Measurements from ENCODE around the gene CA9. TPM values are rescaled to one million over a fixed set of nuclear protein-coding genes. Genes with fewer than 3 reads are reported as not detected.

CA9 gene
- total and polyA plus RNA-seq, 2 donors (not counting 3 experiments of a cell fraction or from before 2014, with no cell fraction given) = 0.18 TPM; not detected in 1

GRCh38 chr9:35669331-35670145, 4.2 kb upstream of the CA9 start:
- H3K27ac ChIP-seq (ENCODE audit: insufficient read depth, low read depth, low read length) = no peak overlapping the region
- peaks cover 9% of the 10 kb centered on the region for H3K4me1 ChIP-seq (ENCODE audit: control insufficient read depth, extremely low read depth, insufficient read depth, low read length)
- no peak for FAIRE-seq
- H4K20me1 ChIP-seq (replicated peaks; ENCODE audit: control insufficient read depth, extremely low read depth, insufficient read depth, low read length) = no peaks in the 10 kb centered on the region
- intact Hi-C loops (cut with micrococcal nuclease) (no loop called here), dilution Hi-C loops (cut with MboI; ENCODE audit: extremely low pct_ligation_motif_present, low sequenced_read_pairs) (no loop called here)
- no peaks in the 10 kb centered on the region for H3K79me2 ChIP-seq (ENCODE audit: control insufficient read depth, insufficient read depth, low read length)
- ChIA-PET CTCF (interaction anchor here (0.9 to 1.9 kb wide), 4 partner anchors 21 to 66 kb away, joined by 3 to 6 read pairs (median 4); no protein-coding TSS in a partner anchor), POLR2A (no interaction called here)
- DNase-seq (ENCODE audit: low read depth, low spot score) = no peak
- no peaks in the 10 kb centered on the region for H3K36me3 ChIP-seq (ENCODE audit: control insufficient read depth in 2 of 2, extremely low read depth in 1 of 2, insufficient read depth in 2 of 2, low read length in 2 of 2)
- no peaks in the 10 kb centered on the region for H3K9me3 ChIP-seq (replicated peaks; ENCODE audit: control insufficient read depth, insufficient read depth, low read length)
- H3K9me1 ChIP-seq (replicated peaks; ENCODE audit: control insufficient read depth, extremely low read depth, insufficient read depth, low read length) = no peaks in the 10 kb centered on the region
- H3K27me3 ChIP-seq (ENCODE audit: control insufficient read depth in 2 of 2, insufficient read depth in 2 of 2, low read length in 2 of 2) = peaks cover under 1 to 5% of the 10 kb centered on the region in 2 experiments
- no peak overlapping the region for H3K4me3 ChIP-seq (replicated peaks in 1 of 3; ENCODE audit: insufficient read depth in 1 of 3, low read depth in 1 of 3, low read length in 3 of 3)
- TF ChIP-seq FOS (IDR thresholded peaks at IDR 0.05; ENCODE audit: borderline replicate concordance, insufficient read depth, low read length) = no peak
- no peak for TF ChIP-seq MYC (IDR thresholded peaks at IDR 0.05; ENCODE audit: low read depth, low read length)
- TF ChIP-seq EZH2 (IDR thresholded peaks at IDR 0.05; ENCODE audit: borderline replicate concordance, low read depth, low read length, severe bottlenecking) = no peak
- TF ChIP-seq CTCF (IDR thresholded peaks at IDR 0.05; ENCODE audit: extremely low read depth in 1 of 2, insufficient read depth in 1 of 2, low read depth in 1 of 2, low read length in 2 of 2) = no peak
- TF ChIP-seq GATA2 (IDR thresholded peaks at IDR 0.05; ENCODE audit: insufficient read depth, insufficient read length, low read depth, low read length) = no peak
- TF ChIP-seq JUN (IDR thresholded peaks at IDR 0.05; ENCODE audit: borderline replicate concordance, insufficient read depth, insufficient read length, low read depth) = no peak
- no peak for TF ChIP-seq POLR2A (IDR thresholded peaks at IDR 0.05; ENCODE audit: low read depth, low read length)
- TF ChIP-seq, protein P1, sequence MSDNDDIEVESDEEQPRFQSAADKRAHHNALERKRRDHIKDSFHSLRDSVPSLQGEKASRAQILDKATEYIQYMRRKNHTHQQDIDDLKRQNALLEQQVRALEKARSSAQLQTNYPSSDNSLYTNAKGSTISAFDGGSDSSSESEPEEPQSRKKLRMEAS (IDR thresholded peaks at IDR 0.05; ENCODE audit: insufficient read depth, insufficient read length) = no peak
- no peak for TF ChIP-seq POLR2AphosphoS5 (IDR thresholded peaks at IDR 0.05; ENCODE audit: insufficient read depth, low read depth, low read length)
- no peak overlapping the region for H3K9ac ChIP-seq (replicated peaks; ENCODE audit: extremely low read depth, insufficient read depth, low read length)
- H3K4me2 ChIP-seq (ENCODE audit: insufficient read depth, low read length) = no peak overlapping the region
- no peak overlapping the region for H2AFZ ChIP-seq (ENCODE audit: low read depth, low read length)
- BruUV-seq (replicated peaks) = no TSS peak
